ENCODE results near the gene SH3D19. TPM values are rescaled to one million over a fixed set of nuclear protein-coding genes. Genes with fewer than 3 reads are reported as not detected.
"Not testable (repeated sequence)": the region's sequence is repeated elsewhere in the genome, so short reads cannot be mapped to it uniquely, and the experiment has no call there.

The SH3D19 gene
- total and polyA plus RNA-seq, 9 donors, result 44.0 to 117 (median 91.4) TPM

DNA sequence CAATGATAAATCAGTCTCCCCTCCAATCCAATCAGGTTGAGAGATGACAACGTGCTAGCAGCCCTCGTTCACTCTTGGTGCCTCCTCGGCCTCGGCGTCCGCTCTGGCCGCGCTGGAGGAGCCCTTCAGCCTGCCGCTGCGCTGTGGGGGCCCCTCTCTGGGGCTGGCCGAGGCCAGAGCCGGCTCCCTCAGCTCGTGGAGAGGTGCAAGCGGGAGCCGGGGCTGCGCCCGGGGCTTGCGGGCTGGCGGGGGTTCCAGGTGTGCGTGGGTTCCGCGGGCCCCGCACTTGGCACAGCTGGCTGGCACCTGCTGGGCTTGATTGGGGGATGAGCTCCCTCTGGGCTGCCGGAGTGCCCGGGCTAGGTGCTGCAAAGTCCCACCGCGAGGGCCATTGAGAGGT, 89.4 kb downstream of the SH3D19 start:
- Histone ChIP-seq H3K4me1 (ENCODE audit: insufficient read depth) (peaks cover 6% of the 10 kb centered on the region), H3K27me3 (no peaks in the 10 kb centered on the region), H3K36me3 (no peaks in the 10 kb centered on the region), H3K27ac (no peak overlapping the region), H3K9me3 (no peaks in the 10 kb centered on the region), H3K4me3 (no peak overlapping the region)
- DNase-seq, result no peak
- 97 to 98% (median 97%) methylated on average over 27 of the region's 27 CpGs for WGBS, 3 donors
- intact Hi-C loops (cut with DNase I), result loop anchor here in 1 of 4 donors (10.0 kb wide), 1 partner anchor 71 kb away; no protein-coding TSS in a partner anchor
- no peak for TF ChIP-seq EP300 (IDR thresholded peaks at IDR 0.05)
- no peak for TF ChIP-seq POLR2A (IDR thresholded peaks at IDR 0.05)
- no peak for TF ChIP-seq CTCF (IDR thresholded peaks at IDR 0.05)

DNA sequence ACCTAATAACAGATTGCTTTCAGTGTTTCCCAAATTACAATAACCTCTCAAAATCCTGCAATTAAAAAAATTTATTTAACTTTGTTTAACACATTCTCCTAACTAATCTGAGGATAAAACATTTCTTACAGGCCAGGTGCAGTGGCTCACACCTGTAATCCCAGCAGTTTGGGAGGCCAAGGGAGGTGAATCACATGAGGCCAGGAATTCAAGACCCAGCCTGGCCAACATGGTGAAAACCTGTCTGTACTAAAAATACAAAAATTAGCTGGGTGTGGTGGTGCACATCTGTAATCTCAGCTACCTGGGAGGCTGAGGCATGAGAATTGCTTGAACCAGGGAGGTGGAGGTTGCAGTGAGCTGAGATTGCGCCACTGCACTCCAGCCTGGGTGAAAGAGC, 90.0 kb downstream of the SH3D19 start:
- not testable (repeated sequence) for H3K36me3 ChIP-seq; H3K27me3 ChIP-seq; H3K27ac ChIP-seq; H3K4me3 ChIP-seq; H3K9me3 ChIP-seq; H3K4me1 ChIP-seq (ENCODE audit: insufficient read depth); DNase-seq
- WGBS, 3 donors, result 98 to 100% (median 100%) methylated on average over 1 of the region's 1 CpG
- intact Hi-C loops (cut with DNase I), result loop anchor here in 1 of 4 donors (10.0 kb wide), 1 partner anchor 71 kb away; no protein-coding TSS in a partner anchor

DNA sequence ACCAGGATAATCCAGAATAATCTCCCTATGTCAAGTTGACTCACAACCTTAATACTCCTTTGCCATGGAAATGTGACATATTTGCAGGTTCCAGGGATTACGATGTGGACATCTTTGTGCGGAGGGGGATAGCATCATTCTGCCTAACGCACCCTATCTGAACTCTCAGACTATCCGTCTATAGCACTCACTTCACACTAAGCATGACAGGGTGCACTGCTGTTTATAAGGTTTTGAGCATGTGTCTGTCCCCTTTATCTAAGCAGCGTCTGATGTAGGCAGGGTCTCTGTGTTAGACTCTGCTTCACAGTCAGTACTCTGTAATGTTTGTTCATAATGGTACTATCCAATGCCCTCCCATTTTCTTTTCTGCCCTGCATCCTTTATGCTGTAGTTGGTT, 91.8 kb downstream of the SH3D19 start:
- WGBS, 3 donors, result 89 to 98% (median 92%) methylated on average over 5 of the region's 5 CpGs

GRCh38 chr4:151231915-151232595, 93.3 kb downstream of the SH3D19 start:
- no peak for DNase-seq
- WGBS, 3 donors, result 33 to 36% (median 35%) methylated on average over 7 of the region's 7 CpGs

More for the DNA sequence above, 91.8 kb downstream of the SH3D19 start:
- no peak for TF ChIP-seq EP300 (IDR thresholded peaks at IDR 0.05)
- TF ChIP-seq POLR2A (IDR thresholded peaks at IDR 0.05), result no peak
- no peak for TF ChIP-seq CTCF (IDR thresholded peaks at IDR 0.05)
- H3K27me3 ChIP-seq, result no peaks in the 10 kb centered on the region
- H3K4me1 ChIP-seq (ENCODE audit: insufficient read depth), result peaks cover 4% of the 10 kb centered on the region
- no peaks in the 10 kb centered on the region for H3K9me3 ChIP-seq
- no peak overlapping the region for H3K4me3 ChIP-seq
- intact Hi-C loops (cut with DNase I), result loop anchor here in 1 of 4 donors (10.0 kb wide), 1 partner anchor 69 kb away; no protein-coding TSS in a partner anchor
- peak overlapping the region in 1 of 2 donors; percentile 6 for H3K27ac ChIP-seq
- H3K36me3 ChIP-seq, result no peaks in the 10 kb centered on the region
- DNase-seq, result no peak

More at GRCh38 chr4:151231915-151232595, 93.3 kb downstream of the SH3D19 start:
- H3K36me3 ChIP-seq, result no peaks in the 10 kb centered on the region
- intact Hi-C loops (cut with DNase I), result loop anchor here in 1 of 4 donors (10.0 kb wide), 1 partner anchor 67 kb away; no protein-coding TSS in a partner anchor
- peaks cover 4% of the 10 kb centered on the region for H3K4me1 ChIP-seq (ENCODE audit: insufficient read depth)
- H3K27ac ChIP-seq, result peak overlapping the region in 1 of 2 donors; percentile 28
- TF ChIP-seq POLR2A (IDR thresholded peaks at IDR 0.05) (no peak), EP300 (IDR thresholded peaks at IDR 0.05) (no peak), CTCF (IDR thresholded peaks at IDR 0.05) (no peak)
- no peaks in the 10 kb centered on the region for H3K9me3 ChIP-seq
- H3K27me3 ChIP-seq, result no peaks in the 10 kb centered on the region
- H3K4me3 ChIP-seq, result no peak overlapping the region

All from ovary (tissue), 9 donors.